Fibroblast of skin of back (primary cell): ENCODE results near the gene ACBD6.
"Not testable (repeated sequence)": the region's sequence is repeated elsewhere in the genome, so short reads cannot be mapped to it uniquely, and the experiment has no call there.

Experiments
- DNase-seq: peaks from one replicate; pipeline ENCODE4 v3.0.0-alpha.2; 2013

Gene ACBD6

DNA sequence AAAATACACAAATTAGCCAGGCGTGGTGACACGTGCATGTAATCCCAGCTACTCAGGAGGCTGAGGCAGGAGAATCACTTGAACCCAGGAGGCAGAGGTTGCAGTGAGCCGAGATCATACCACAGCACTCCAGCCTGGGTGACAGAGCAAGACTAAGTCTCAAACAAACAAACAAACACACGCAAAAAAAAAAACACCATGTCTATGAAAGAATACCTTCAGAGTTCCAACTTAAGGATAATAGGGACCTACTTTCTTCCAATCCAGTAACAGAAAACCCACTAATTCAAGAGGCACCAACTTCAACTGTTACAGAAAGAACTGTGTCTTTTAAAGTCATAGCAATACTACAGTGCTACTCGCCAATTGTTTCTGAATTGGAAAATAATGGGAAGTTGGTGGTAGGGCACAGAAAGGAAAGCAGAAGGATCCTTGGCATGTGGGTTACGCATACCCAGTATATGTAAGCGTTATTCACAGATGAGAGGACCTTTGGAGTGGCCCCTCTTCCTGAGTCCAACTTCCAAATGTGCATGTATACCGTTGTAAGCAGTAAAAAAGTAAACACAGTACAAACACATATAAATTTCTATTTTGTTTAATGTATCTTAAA, 87.0 kb downstream of the ACBD6 start:
- no peak for DNase-seq

- DNase-seq = no peak
Observed at GRCh38 chr1:180412583-180412982, 89.8 kb downstream of the ACBD6 start.

GRCh38 chr1:180408128-180408527, 94.2 kb downstream of the ACBD6 start:
- not testable (repeated sequence) for DNase-seq

GRCh38 chr1:180407051-180407450, 95.3 kb downstream of the ACBD6 start:
- DNase-seq = no peak

- no peak for DNase-seq
Observed at GRCh38 chr1:180402551-180402950, 99.8 kb downstream of the ACBD6 start.

GRCh38 chr1:180402001-180402400, 100.4 kb downstream of the ACBD6 start:
- DNase-seq = no peak

DNA sequence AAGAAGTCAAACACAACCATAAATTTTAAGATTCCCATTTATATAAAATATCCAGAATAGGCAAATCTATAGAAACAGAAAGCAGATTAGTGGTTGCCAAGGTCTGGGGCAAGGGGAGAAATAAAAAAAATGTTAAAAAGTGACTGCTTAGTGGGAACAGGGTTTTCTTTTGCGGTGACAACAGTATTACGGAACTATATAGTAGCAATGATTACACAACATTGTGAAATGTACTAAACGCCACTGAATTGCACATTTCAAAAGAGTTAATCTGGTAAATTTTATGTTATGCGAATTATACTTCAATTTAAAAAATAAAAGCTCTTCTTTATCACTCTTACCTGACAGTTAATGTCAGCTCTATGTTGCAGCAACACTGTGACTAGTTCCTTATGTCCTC, 105.2 kb downstream of the ACBD6 start:
- no peak for DNase-seq

GRCh38 chr1:180392427-180393145, 109.8 kb downstream of the ACBD6 start:
- DNase-seq = no peak

DNA sequence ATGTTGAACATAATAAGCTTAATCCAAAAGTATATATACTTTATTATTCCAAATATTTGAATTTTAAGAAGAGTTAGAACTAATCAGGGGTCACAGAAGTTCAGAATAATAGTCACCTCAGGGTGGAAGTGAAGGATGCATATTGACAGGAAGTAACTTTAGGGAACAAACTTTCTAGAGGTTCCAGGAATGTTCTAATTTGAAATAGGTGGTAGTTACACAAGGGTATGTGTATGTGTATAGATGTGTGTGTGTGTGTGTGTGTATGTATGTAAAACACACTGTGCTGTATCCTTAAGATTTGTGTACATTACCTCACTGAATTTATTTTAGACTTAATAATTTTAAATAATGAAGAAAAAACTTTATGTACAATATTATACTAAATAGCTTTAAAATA, 110.4 kb downstream of the ACBD6 start:
- DNase-seq = no peak

- DNase-seq = no peak
Observed at GRCh38 chr1:180387413-180387812, 115.0 kb downstream of the ACBD6 start.

GRCh38 chr1:180386745-180387367, 115.5 kb downstream of the ACBD6 start:
- no peak for DNase-seq

- DNase-seq = no peak
Observed at GRCh38 chr1:180385144-180385543, 117.2 kb downstream of the ACBD6 start.

DNA sequence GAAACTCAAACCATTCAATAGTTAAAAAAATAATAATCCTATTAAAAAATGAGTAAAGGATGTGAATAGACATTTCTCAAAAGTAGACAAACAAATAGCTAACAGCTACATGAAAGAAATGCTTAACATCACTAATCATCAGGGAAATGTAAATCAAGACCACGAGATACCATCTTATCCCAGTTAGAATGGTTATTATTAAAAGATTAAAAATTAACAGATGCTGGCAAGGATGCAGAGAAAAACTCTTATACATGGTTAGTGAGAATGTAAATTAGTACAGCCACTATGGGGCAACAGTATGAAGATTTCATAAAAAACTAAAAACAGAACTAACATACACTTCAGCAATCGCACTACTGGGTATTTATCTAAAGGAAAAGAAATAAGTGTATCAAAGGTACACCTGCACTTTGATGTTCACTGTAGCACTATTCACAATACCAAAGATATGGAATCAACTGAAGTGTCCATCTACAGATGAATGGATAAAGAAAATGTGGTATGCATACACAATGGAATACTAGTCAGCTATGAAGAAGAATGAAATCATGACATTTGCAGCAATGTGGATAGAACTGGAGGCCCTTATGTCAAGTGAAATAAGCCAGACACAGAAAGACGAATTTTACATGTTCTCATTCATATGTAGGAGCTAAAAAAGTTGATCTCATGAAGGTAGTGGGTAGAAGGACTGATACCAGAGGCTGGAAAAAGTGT, 117.9 kb downstream of the ACBD6 start:
- DNase-seq = no peak

DNA sequence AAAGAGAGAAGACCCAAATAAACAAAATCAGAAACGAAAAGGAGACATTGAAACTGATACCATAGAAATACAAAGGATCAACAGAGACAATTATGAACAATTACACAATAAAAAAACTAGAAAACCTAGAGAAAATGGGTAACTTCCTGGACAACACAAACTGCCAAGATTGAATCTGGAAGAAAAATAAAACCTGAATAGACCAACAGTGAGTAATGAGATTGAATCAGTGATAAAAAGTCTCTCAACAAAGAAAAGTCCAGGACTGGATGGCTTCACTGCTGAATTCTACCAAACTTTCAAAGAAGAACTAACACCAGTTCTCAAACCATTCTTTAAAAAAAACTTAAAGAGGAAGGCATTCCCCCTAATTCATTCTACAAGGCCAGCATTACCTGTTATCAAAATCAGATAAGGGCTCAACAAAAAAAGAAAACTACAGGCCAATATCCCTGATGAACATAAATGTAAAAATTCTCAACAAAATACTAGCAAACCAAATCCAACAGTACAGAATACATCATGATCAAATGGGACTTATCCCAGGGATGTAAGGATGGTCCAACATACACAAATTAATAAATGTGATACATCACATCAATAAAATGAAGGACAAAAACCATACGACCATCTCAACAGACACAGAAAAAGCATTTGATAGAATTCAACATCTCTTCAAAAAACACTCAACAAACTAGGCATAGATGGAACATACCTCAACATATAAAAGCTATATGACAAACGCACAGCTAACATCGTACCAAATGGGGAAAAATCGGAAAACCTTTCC, 119.9 kb downstream of the ACBD6 start:
- DNase-seq = peak; percentile 45

DNA sequence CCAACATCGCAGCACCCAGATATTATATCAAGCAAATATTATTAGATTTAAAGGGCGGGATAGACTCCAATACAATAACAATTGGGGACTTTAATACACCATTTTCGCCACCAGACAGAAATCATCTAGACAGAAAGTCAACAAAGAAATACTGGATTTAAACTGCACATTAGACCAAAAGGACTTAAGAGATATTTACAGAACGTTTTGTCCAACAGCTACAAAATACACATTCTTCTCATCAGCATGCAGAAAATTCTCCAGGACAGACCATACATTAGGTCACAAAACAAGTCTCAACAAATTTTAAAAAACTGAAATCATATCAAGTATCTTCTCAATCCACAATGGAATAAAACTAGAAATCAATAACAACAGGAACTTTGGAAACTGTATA, 121.2 kb downstream of the ACBD6 start:
- DNase-seq = no peak

DNA sequence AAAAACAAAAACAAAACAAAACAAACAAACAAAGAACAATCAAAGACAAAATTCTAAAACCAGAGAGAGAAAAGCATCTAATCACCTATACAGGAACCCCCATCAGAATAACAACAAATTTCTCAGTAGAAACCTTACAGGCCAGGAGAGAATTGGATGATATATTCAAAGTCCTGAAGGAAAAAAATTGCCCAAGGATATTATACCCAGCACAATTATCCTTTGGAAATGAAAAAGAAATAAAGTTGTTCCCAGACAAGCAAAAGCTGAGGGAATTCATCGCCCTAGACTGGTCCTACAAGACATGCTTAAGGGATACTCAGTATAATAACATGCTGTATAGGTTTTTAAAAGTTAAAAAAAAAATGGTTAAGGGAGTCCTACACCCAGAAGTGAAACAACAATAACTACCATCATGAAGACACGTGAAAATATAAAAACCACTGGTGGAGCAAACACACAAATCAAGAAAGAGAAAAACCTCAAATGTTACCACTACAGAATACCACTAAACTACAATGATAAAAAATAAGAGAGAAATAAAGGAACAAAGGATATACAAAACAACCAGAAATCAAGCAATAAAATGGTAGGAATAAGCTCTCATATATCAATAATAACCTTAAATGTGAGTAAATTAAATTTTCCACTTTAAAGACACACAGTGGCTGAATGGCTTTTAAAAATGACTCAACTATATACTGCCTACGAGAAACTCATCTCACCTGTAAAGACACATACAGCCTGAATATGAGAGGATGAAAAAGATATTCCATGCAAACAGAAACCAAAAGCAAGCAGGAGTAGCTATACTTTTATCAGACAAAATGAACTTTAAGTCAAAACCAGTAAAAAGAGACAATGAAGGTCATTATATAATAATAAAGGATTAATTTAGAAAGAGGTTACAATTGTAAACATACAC, 121.9 kb downstream of the ACBD6 start:
- no peak for DNase-seq

GRCh38 chr1:180376800-180377199, 125.6 kb downstream of the ACBD6 start:
- DNase-seq = no peak

DNA sequence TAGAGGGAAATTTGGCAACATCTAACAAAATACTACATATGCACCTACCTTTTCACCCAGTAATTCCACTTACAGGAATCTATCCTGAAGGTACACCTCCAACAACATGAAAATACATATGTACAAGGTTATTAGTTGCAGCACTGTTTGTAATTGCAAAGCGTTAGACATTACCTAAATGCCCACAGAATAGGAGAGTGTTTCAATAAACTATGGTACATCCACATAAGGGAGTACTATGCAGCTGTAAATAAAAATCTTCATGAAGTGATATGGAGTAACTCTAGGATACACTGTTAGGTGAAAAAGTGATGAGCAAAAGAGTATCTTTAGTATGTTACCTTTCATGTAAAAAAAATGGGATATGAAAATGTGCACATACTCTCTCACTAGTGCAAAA, 126.1 kb downstream of the ACBD6 start:
- DNase-seq = no peak

DNA sequence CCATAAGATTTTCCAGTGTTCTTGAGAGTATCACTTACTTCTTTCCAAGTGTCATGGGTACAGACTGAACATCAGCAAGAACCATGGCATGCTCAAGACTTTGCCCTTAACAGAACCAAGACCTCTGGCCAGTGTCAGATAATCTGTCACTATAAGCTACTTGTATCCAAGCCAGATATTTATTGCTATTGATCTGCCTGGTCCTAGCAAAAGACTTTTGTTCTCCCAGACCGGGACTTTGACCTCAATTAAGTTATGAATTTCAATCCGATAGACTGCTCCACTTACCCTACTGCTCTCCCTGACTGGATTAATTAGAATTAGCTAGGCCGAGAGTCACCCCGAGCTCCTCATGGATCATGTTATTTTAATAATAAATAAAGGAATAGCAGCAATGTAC, 129.6 kb downstream of the ACBD6 start:
- no peak for DNase-seq

DNA sequence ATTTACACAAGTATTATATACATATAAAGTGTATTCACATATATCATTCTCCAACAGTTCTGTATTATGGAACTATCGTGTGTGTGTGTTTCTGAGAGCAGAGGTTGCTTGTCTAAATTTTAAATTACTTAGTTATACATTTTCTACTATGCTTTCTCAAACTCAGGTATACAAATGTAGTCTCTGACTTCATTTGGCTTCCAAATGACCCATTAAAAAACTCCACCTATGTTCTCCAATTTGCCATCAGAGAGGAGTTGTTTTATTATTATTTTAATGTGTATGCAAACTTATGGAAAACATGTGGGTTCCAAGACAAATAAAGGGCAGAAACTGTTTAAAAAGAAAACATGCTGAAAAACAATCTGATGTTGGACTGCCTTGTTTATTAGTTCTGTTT, 131.8 kb downstream of the ACBD6 start:
- no peak for DNase-seq

DNA sequence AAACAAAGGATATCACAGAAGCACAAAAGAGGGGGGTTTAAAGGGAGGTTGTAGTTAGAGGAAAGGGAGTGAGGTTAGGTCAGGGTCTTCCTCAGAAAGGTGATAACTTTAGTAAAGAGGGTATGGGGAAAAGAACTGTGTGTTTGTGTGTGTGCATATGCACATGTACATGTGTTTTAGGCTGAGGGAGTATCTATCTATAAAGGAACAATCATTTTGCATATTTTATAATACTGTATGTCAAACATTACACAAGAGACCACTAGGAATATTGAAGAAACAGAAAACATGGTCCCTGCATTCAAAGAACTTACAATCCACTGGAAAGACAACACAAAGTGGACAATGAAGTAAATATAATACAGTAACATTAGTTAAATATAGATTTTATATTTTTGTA, 132.2 kb downstream of the ACBD6 start:
- no peak for DNase-seq

DNA sequence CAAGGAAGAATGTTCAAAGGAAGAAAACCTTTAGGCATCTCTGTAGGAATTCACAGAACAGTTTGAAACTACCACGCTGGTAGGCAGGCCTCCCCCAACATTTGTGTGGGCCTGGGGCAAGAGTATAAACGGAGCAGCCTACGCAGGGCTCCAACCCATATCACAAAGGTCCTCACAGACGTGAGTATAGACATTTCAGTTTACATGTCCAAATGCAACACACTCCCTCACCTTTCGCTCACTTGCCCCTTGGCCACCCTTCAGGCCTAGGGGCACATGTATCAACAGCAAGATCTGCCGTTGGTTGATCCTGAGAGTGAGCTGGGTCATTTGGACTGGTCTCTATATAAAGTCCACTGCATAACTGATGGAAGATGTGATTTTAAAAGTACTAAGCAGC, 133.3 kb downstream of the ACBD6 start:
- no peak for DNase-seq
